C4-2B (cell line): Measurements from ENCODE around the gene EIF3L.

Experiments
- CTCF ChIP-seq: fragments of 450-650 bp; conservative IDR thresholded peaks from 2 replicates; pipeline ENCODE4 v1.5.1; 2017; ENCODE audit warnings: mild to moderate bottlenecking
- ZFX ChIP-seq: fragments of 450-650 bp; IDR thresholded peaks from 2 replicates; pipeline ENCODE4 v1.6.1; 2017

- TF ChIP-seq CTCF: no peak
- no peak for TF ChIP-seq ZFX
Observed at GRCh38 chr22:37811867-37812266, 37.4 kb upstream of the EIF3L start.
